NCI-H2029 (cell line): ENCODE data around the gene IL10.

Experiments
- DNase-seq: peaks from one replicate; lab custom pipeline; 2025; lab: John Stamatoyannopoulos, UW

The IL10 gene

GRCh38 chr1:206734499-206735142 is 37.7 kb downstream of the IL10 start:
- DNase-seq, result no peak

GRCh38 chr1:206732992-206733391 is 39.3 kb downstream of the IL10 start:
- no peak for DNase-seq

- DNase-seq, result no peak
Measured at GRCh38 chr1:206732508-206732907, 39.8 kb downstream of the IL10 start.

GRCh38 chr1:206729507-206729906 is 42.8 kb downstream of the IL10 start:
- no peak for DNase-seq

GRCh38 chr1:206729050-206729449 is 43.2 kb downstream of the IL10 start:
- DNase-seq, result no peak

GRCh38 chr1:206728697-206728987 is 43.7 kb downstream of the IL10 start:
- DNase-seq, result no peak

GRCh38 chr1:206727981-206728696 is 44.2 kb downstream of the IL10 start:
- no peak for DNase-seq

- DNase-seq, result no peak
Measured at GRCh38 chr1:206725109-206725963, 47.0 kb downstream of the IL10 start.

GRCh38 chr1:206723805-206724472 is 48.4 kb downstream of the IL10 start:
- no peak for DNase-seq

GRCh38 chr1:206723462-206723804 is 48.9 kb downstream of the IL10 start:
- no peak for DNase-seq

GRCh38 chr1:206722751-206723461 is 49.4 kb downstream of the IL10 start:
- no peak for DNase-seq

GRCh38 chr1:206721454-206721853 is 50.8 kb downstream of the IL10 start:
- DNase-seq, result no peak

- DNase-seq, result no peak
Measured at GRCh38 chr1:206719169-206719839, 53.0 kb downstream of the IL10 start.

- no peak for DNase-seq
Measured at GRCh38 chr1:206717674-206717989, 54.7 kb downstream of the IL10 start.
